ENCODE data around the gene MYL5.

GRCh38 chr4:625631-626161 lies 48.6 kb upstream of the MYL5 start:
- TF ChIP-seq CTCF (IDR thresholded peaks at IDR 0.05) (no peak), POLR2A (IDR thresholded peaks at IDR 0.05) (no peak)
